SK-N-SH treated with all-trans-retinoic acid at 6 μM for 48 hours (cell line): Measurements from ENCODE around the gene CD14.
"Not testable (repeated sequence)": the region's sequence is repeated elsewhere in the genome, so short reads cannot be mapped to it uniquely, and the experiment has no call there.

Experiments used
- ATAC-seq: fragments of 200-7000 bp; cut with Tn5 transposase; 3 replicates; pipeline ENCODE4 v1.9.1; 2020; ENCODE audit warnings: mild to moderate bottlenecking, moderate library complexity
- CSDC2 ChIP-seq: fragments of 250-450 bp; sonication (Bioruptor Pico); IDR thresholded peaks from 2 replicates; pipeline ENCODE4 v1.5.0; 2020; ENCODE audit warnings: mild to moderate bottlenecking, moderate library complexity
- ESRRG ChIP-seq: fragments of 250-450 bp; sonication (Bioruptor Pico); IDR thresholded peaks from 2 replicates; pipeline ENCODE4 v1.6.1; 2021; ENCODE audit warnings: mild to moderate bottlenecking
- GLIS3 ChIP-seq: fragments of 250-450 bp; sonication (Bioruptor Pico); IDR thresholded peaks from 2 replicates; pipeline ENCODE4 v1.5.0; 2020; ENCODE audit warnings: mild to moderate bottlenecking, moderate library complexity
- ISL1 ChIP-seq: fragments of 250-450 bp; sonication (Bioruptor Pico); IDR thresholded peaks from 2 replicates; pipeline ENCODE4 v2.1.2; 2022; ENCODE audit warnings: mild to moderate bottlenecking, moderate library complexity
- PPARA ChIP-seq: fragments of 250-450 bp; sonication (Bioruptor Pico); IDR thresholded peaks from 2 replicates; pipeline ENCODE4 v1.5.0; 2020; ENCODE audit warnings: mild to moderate bottlenecking, borderline replicate concordance
- RARB ChIP-seq: fragments of 250-450 bp; sonication (Bioruptor Pico); IDR thresholded peaks from 2 replicates; pipeline ENCODE4 v1.8.0; 2021; ENCODE audit warnings: mild to moderate bottlenecking, moderate library complexity
- TCF4 ChIP-seq: fragments of 250-450 bp; sonication (Bioruptor Pico); IDR thresholded peaks from 2 replicates; pipeline ENCODE4 v1.8.0; 2021; ENCODE audit warnings: mild to moderate bottlenecking, moderate library complexity, borderline replicate concordance
- TOX ChIP-seq: fragments of 250-450 bp; sonication (Bioruptor Pico); IDR thresholded peaks from 2 replicates; pipeline ENCODE4 v1.8.0; 2021; ENCODE audit warnings: mild to moderate bottlenecking, moderate library complexity, borderline replicate concordance
- ZFP3 ChIP-seq: fragments of 250-450 bp; sonication (Bioruptor Pico); IDR thresholded peaks from 2 replicates; pipeline ENCODE4 v1.5.0; 2020; ENCODE audit warnings: mild to moderate bottlenecking, moderate library complexity
- ZFP30 ChIP-seq: fragments of 450-650 bp; formaldehyde crosslinking; IDR thresholded peaks from 2 replicates; pipeline ENCODE4 v1.5.0; 2022; ENCODE audit warnings: mild to moderate bottlenecking, moderate library complexity
- ZNF565 ChIP-seq: fragments of 450-650 bp; formaldehyde crosslinking; conservative IDR thresholded peaks from 2 replicates; pipeline ENCODE4 v1.5.0; 2020; ENCODE audit warnings: low read depth, mild to moderate bottlenecking, moderate library complexity
- ZNF70 ChIP-seq: fragments of 450-650 bp; formaldehyde crosslinking; IDR thresholded peaks from 2 replicates; pipeline ENCODE4 v1.5.0; 2020; ENCODE audit warnings: mild to moderate bottlenecking, moderate library complexity
- ZNF8 ChIP-seq: fragments of 450-650 bp; formaldehyde crosslinking; IDR thresholded peaks from 2 replicates; pipeline ENCODE4 v1.5.0; 2020; ENCODE audit warnings: mild to moderate bottlenecking, moderate library complexity
- TF ChIP-seq, protein P1 (sequence below): fragments of 250-450 bp; sonication (Bioruptor Pico); IDR thresholded peaks from 2 replicates; pipeline ENCODE4 v1.8.0; 2020; ENCODE audit warnings: mild to moderate bottlenecking, moderate library complexity, borderline replicate concordance
- TF ChIP-seq, protein P2 (sequence below): fragments of 250-450 bp; sonication (Bioruptor Pico); IDR thresholded peaks from 2 replicates; pipeline ENCODE4 v1.8.0; 2021; ENCODE audit warnings: low read depth, mild to moderate bottlenecking, moderate library complexity, borderline replicate concordance
- TF ChIP-seq, protein P3 (sequence below): fragments of 250-450 bp; sonication (Bioruptor Pico); IDR thresholded peaks from 2 replicates; pipeline ENCODE4 v1.5.0; 2020; ENCODE audit warnings: mild to moderate bottlenecking, moderate library complexity
- TF ChIP-seq, protein P4 (sequence below): fragments of 250-450 bp; sonication (Bioruptor Pico); IDR thresholded peaks from 2 replicates; pipeline ENCODE4 v1.5.1; 2020; ENCODE audit warnings: low read depth, mild to moderate bottlenecking, moderate library complexity

CD14 gene

DNA sequence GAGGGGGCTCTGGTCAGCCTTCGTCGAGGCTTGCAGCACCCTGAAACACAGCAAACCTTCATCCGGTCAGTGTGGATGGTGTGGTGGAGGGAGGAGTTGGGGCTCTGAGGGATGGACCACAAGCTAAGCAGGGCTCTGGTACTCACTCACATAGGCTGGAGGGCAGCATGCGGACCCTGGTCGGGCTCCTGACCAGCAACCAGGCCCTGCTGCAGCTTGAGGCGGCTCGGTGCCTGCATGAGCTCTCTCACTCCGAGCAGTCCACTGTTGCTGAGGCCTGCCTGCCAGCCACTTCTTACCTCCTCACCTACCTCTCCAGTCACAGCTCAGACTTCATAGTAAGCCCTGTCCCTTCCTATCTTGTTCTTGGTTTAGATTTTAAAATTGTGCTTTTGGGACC, 8.7 kb upstream of the CD14 start:
- no peak for ATAC-seq
- TF ChIP-seq TCF4, result no peak
- no peak for TF ChIP-seq TOX (CRISPR knock-in tag)
- no peak for TF ChIP-seq ZFP30 (CRISPR knock-in tag)
- TF ChIP-seq RARB (CRISPR knock-in tag), result no peak
- TF ChIP-seq, protein P1, sequence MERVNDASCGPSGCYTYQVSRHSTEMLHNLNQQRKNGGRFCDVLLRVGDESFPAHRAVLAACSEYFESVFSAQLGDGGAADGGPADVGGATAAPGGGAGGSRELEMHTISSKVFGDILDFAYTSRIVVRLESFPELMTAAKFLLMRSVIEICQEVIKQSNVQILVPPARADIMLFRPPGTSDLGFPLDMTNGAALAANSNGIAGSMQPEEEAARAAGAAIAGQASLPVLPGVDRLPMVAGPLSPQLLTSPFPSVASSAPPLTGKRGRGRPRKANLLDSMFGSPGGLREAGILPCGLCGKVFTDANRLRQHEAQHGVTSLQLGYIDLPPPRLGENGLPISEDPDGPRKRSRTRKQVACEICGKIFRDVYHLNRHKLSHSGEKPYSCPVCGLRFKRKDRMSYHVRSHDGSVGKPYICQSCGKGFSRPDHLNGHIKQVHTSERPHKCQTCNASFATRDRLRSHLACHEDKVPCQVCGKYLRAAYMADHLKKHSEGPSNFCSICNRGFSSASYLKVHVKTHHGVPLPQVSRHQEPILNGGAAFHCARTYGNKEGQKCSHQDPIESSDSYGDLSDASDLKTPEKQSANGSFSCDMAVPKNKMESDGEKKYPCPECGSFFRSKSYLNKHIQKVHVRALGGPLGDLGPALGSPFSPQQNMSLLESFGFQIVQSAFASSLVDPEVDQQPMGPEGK (CRISPR knock-in tag), result no peak
- no peak for TF ChIP-seq ZNF565 (CRISPR knock-in tag)
- no peak for TF ChIP-seq ZNF8 (CRISPR knock-in tag)
- TF ChIP-seq, protein P2, sequence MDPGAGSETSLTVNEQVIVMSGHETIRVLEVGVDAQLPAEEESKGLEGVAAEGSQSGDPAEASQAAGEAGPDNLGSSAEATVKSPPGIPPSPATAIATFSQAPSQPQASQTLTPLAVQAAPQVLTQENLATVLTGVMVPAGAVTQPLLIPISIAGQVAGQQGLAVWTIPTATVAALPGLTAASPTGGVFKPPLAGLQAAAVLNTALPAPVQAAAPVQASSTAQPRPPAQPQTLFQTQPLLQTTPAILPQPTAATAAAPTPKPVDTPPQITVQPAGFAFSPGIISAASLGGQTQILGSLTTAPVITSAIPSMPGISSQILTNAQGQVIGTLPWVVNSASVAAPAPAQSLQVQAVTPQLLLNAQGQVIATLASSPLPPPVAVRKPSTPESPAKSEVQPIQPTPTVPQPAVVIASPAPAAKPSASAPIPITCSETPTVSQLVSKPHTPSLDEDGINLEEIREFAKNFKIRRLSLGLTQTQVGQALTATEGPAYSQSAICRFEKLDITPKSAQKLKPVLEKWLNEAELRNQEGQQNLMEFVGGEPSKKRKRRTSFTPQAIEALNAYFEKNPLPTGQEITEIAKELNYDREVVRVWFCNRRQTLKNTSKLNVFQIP (CRISPR knock-in tag), result no peak

DNA sequence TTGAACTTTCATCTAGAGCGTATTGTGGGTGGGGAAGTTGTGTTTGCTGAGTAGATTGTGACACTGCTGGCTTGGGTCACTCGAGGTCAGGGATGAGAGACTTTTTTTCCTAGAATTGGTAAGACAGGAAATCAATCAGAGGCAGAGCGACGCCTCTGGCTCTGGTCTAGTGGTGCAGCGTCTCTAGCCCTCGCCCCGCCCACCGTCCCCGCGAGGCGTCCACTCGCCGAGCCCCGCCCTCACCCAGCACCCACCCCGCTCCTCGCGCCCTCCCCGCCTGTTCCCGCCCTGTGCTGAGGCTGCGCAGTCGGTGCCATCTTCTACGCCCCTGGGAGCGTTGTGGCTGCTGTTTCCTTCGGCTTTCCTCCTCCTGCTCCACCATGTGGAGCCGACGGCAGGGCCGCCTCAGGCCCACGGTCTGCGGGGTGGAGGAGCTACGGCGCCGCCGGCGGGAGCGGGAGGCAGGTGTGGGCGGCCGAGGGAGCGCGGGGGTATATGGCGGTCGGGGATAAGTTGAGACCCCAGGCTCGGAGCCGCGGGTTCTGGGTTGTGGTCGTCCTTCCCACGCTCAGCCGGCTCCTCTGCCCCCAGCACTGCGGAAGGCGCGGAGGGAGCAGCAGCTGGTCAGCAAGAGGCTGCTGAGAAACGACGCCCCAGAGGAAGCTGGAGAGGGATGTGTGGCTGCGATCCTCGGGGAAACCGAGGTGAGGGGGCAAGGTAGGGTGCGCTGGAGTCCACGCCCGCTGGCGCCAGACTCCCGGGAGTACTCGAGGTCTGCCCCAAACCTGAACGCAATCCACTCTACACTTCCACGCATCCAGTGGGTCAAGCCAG, 6.4 kb upstream of the CD14 start, which contains the start of gene TMCO6:
Gene TMCO6 (plus strand): TSS at position 304 of the 834 bp plus-strand sequence. CDS start 77 bp downstream, at position 381.
- TF ChIP-seq GLIS3 (no peak), ISL1 (no peak), ZNF70 (no peak), PPARA (CRISPR knock-in tag) (no peak), ESRRG (CRISPR knock-in tag) (no peak), RARB (CRISPR knock-in tag) (no peak), ZFP3 (CRISPR knock-in tag) (peak; percentile 47; the same call in 1 of the 2 replicates), CSDC2 (CRISPR knock-in tag) (0 out of 2 replicates have a peak, but pooled peaks have one; percentile 62)
- TF ChIP-seq, protein P2 (CRISPR knock-in tag), result no peak
- TF ChIP-seq, protein P3, sequence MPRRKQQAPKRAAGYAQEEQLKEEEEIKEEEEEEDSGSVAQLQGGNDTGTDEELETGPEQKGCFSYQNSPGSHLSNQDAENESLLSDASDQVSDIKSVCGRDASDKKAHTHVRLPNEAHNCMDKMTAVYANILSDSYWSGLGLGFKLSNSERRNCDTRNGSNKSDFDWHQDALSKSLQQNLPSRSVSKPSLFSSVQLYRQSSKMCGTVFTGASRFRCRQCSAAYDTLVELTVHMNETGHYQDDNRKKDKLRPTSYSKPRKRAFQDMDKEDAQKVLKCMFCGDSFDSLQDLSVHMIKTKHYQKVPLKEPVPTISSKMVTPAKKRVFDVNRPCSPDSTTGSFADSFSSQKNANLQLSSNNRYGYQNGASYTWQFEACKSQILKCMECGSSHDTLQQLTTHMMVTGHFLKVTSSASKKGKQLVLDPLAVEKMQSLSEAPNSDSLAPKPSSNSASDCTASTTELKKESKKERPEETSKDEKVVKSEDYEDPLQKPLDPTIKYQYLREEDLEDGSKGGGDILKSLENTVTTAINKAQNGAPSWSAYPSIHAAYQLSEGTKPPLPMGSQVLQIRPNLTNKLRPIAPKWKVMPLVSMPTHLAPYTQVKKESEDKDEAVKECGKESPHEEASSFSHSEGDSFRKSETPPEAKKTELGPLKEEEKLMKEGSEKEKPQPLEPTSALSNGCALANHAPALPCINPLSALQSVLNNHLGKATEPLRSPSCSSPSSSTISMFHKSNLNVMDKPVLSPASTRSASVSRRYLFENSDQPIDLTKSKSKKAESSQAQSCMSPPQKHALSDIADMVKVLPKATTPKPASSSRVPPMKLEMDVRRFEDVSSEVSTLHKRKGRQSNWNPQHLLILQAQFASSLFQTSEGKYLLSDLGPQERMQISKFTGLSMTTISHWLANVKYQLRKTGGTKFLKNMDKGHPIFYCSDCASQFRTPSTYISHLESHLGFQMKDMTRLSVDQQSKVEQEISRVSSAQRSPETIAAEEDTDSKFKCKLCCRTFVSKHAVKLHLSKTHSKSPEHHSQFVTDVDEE (CRISPR knock-in tag), result 0 out of 2 replicates have a peak, but pooled peaks have one; percentile 10
- TF ChIP-seq, protein P4, sequence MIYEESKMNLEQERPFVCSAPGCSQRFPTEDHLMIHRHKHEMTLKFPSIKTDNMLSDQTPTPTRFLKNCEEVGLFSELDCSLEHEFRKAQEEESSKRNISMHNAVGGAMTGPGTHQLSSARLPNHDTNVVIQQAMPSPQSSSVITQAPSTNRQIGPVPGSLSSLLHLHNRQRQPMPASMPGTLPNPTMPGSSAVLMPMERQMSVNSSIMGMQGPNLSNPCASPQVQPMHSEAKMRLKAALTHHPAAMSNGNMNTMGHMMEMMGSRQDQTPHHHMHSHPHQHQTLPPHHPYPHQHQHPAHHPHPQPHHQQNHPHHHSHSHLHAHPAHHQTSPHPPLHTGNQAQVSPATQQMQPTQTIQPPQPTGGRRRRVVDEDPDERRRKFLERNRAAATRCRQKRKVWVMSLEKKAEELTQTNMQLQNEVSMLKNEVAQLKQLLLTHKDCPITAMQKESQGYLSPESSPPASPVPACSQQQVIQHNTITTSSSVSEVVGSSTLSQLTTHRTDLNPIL, result no peak
- TF ChIP-seq, protein P1 (CRISPR knock-in tag), result no peak

DNA sequence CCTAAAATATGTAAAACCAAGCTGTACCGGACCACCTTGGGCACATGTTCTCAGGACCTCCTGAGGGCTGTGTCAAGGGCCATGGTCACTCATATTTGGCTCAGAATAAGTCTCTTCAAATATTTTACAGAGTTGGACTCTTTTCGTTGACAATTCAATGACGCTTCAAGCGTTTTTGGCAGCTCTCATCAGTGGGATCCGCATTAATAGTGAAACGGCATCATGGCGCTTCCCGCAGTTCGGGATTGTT, 5.8 kb upstream of the CD14 start:
- ATAC-seq, result not testable (repeated sequence)

More for the DNA sequence above, 6.4 kb upstream of the CD14 start, which contains the start of gene TMCO6:
- peak; percentile 97 for ATAC-seq
